ENCODE data around the gene SETBP1.

SETBP1 gene

DNA sequence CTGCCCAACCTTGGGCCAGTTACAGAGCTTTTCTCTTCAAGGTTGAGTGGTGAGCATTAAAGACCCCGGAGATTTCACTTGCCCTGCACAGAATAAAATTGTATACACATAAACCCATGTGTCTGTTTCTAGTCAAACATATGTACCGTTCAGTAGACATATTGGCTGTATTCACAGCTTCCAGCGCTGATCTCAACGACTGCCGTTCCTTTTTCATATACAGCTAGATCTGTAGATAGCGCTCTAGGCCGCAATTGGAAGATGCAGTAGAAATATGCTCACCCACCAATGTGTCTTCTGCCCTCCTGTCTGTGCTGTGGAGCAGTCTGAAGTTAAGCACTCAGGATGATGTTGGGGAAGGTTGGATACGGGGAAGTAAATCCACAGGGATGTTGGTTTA is 317.7 kb downstream of the SETBP1 start:
- no peak for DNase-seq

- no peak for DNase-seq
Measured at GRCh38 chr18:45004546-45005080, 323.9 kb downstream of the SETBP1 start.

- DNase-seq, result no peak
Measured at GRCh38 chr18:45006934-45007333, 326.2 kb downstream of the SETBP1 start.

DNA sequence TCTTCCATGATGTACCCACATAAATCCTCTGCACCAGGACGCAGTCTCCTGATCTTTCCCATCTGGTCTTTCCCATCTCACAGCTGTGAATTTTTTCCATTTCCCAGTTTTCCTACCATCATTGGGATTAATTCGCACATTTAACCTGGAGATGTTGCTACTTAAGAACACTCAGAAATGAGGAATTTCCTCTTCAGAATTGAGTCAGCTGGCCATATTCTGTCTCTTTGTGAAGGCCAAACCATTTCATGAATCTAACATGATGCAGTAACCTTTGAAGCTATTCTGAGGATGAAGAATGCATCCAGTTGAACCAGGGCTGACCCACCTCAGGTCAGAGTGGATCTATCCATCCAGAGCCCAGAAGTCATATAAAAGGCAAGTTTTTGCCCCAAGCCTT is 326.8 kb downstream of the SETBP1 start:
- no peak for DNase-seq

DNA sequence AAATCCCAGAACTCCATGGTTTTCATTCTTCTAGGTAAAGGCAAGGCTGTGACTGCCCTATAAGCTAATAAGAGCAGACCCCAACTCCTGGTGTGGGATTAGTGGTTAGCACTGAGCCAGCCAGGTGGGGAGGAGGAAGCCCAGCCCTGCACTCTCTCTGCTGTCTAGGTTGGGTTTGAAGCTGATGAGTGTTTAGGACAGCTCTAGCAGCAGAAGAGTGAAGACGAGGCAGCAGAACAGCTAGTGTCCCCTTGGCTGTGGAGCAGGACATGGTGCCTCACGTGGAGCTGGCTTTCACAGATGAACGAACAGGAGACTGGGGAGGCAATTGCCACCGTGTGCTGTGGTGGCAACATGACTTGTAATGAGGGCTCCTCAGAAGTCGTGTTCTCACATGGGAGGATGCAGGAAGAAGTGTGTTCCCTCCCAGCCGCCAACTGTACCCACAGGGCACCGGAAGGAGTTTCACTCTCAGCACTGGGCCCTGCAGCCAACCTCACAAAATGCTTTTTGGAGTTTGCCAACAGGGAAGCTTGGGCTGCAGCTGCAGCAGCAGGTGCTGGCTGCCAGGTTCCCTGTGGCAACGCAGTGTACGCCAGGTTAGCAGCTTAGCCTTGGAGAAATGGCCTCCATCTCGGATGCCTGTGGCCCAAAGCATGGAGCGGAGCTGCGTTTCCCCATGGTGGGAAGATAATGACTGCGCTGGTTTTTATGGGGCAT is 328.2 kb downstream of the SETBP1 start:
- DNase-seq, result no peak

- no peak for DNase-seq
Measured at GRCh38 chr18:45009756-45010155, 329.1 kb downstream of the SETBP1 start.

- no peak for DNase-seq
Measured at GRCh38 chr18:45012286-45012685, 331.6 kb downstream of the SETBP1 start.

- no peak for DNase-seq
Measured at GRCh38 chr18:45014047-45014501, 333.4 kb downstream of the SETBP1 start.

GRCh38 chr18:45015788-45016128 is 335.1 kb downstream of the SETBP1 start:
- DNase-seq, result no peak

DNA sequence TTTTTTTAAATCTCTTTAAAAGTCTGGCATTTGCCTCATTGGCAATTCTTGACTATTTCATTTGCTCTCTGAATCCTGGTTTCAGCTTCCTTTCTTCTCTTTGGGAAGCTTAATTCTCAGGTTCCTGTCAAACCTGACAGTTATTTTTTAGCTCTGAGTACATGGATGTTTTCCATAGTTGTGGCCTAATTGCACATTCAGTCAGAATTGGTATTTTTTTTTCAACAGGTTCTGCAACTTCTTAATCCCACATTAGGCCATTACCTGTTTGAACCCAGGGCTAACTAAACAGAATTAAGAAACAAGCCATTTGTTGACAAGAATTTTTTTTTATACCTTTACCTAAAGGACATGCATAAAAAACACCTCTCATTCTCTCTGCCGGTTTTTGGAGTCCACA is 338.8 kb downstream of the SETBP1 start:
- no peak for DNase-seq

DNA sequence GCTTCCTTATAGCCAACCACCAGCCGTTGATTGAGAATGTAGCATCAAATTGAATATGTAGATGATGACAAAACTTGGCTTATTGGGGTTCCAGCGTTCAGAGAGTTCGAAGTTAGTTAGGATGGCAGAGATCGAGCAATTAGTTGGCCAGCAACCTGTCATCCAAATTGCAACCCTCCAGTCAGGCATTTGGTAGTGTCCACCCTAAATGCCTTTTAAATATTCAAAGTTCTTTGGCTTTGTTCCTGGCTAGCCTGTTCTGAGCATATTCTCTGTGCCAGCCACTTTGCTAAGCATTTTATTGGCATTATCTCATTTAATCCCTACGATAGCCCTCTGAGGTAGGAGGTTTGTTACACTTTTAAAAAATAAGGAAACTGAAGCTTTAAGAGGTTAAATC is 342.8 kb downstream of the SETBP1 start:
- no peak for DNase-seq

- no peak for DNase-seq
Measured at GRCh38 chr18:45024357-45025088, 343.8 kb downstream of the SETBP1 start.

GRCh38 chr18:45025089-45025450 is 344.4 kb downstream of the SETBP1 start:
- DNase-seq, result no peak

GRCh38 chr18:45026162-45026561 is 345.5 kb downstream of the SETBP1 start:
- no peak for DNase-seq

GRCh38 chr18:45034179-45034578 is 353.5 kb downstream of the SETBP1 start:
- no peak for DNase-seq

GRCh38 chr18:45037618-45038017 is 356.9 kb downstream of the SETBP1 start:
- no peak for DNase-seq

GRCh38 chr18:45039376-45039775 is 358.7 kb downstream of the SETBP1 start:
- DNase-seq, result no peak

GRCh38 chr18:45040879-45041278 is 360.2 kb downstream of the SETBP1 start:
- DNase-seq, result no peak

DNA sequence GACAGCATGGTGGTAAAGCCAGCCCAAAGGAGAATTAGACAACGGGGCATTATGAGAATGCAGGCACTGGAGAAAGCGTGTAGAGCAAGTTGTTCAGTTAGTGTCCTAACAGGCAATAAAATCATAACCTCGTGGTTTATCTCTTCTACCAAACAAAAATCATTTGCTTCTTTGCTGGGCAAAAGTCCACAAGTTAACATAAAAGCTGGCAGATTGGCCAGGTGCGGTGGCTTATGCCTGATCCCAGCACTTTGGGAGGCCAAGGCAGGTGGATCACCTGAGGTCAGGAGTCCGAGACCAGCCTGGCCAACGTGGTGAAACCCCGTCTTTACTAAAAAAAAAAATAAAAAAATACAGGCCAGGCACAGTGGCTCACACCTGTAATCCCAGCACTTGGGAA is 364.1 kb downstream of the SETBP1 start:
- no peak for DNase-seq

DNA sequence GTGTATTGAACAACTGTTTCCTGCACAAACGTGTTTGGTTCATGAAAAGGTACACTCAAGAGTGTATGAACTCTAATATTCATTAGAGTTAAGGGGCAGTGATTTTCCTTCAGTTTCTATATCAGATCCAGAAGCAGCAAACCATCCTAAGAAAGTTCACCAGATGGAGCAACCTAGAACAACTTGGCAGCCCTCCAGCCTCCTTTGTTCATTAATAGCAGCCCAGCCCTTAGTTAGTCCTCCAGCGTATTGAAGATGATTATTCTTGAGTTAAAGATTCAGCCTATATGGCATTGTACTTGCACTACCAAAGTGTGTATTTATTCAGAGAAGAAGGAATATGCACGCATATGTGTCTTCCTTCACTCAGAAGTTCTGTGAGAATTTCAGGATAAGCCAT is 365.5 kb downstream of the SETBP1 start:
- no peak for DNase-seq

DNA sequence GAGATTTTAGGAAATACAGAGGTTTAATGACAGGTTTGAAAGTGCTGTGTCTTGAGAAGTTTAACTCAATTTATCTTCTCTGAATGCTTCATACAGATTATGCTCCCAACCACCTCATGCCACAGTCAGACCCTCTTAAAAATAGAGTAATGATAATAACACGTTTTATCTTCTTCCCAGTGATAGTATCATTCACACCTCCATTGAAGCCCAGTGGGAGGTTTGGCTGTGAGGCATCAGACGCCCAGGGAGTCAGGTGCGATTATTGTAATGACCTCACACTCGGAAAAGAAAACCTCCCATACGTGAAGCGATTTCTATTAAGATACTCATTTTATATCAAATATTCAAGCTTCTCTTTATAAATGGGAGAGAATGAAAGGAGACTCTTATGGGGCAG is 366.3 kb downstream of the SETBP1 start:
- DNase-seq, result no peak

DNA sequence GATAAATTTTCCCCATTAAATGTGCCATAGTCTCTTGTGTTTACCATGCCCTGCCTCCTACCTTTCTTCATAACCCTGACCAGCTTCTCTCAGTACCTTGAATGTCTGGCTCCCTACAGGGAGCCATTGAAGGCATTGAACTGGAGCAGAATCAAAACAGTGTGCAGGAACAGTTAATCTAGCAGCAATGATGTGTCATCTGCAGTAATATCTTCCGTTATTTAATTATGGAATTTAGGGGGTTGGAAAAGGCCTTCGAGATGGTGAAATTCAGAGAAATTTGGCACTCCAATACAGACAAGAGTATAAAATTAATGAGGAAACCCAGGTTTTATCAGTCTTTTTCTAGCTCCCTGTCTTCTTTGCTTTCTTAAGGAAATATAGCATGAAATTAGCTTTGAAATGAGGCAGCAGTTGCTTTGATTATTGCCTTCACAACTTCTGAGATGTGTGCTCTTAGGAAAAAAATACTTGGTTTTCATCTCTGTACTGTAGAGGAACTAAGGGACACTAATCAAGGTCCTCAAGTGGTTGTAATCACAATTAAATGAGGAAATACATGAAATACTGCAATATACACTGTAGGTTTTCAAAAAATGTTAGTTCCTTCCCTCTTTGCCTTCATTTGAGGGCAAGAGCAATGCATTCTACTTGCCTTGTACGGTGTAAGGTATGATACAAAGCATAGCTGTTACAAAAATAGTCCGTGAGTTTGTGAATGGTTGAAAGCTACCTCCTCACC is 369.1 kb downstream of the SETBP1 start:
- DNase-seq, result no peak

DNA sequence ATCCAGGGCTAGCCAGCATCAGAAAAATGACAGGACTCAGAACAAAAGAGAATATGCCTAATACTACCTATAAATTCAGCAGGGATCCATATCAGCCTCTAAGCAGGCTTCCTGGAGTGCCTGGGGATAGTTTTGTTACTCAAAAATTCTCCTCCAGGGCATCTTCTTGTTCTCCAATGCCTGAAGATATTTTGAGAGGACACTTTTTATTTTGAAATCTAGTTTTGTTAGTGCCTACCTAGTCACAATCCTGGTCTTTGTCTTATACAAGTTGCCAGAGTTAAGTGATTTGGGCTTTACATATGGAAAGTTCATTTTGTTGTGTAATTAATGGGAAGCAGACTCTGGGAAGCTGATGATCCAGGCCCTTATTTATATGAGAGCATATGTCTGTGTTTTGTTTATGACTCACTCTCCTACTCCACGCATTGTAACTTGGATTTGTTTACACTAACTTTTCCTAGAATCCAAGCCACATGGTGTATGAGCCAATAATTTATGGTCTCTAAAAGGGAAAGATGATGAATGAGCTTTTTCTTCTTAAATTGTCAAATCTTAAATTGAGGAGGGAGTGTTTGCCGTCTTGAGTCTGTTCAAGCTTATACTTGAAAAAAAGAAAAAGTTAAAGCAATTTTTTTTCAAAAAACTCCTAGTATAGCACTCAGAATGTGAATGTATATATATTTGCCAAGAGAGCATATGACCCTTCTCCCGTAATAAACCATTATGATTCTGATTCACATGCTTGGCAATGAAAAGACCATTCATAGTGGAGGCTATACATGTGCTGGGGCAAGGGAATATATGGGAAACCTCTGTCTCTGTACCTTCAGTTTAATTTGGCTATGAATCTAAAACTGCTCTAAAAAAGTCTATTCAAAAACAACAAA is 370.3 kb downstream of the SETBP1 start:
- DNase-seq, result no peak

Data from NCI-H1930 (cell line).